Osteocyte (in vitro differentiated cells): ENCODE results near the gene EXTL1. TPM values are rescaled to one million over a fixed set of nuclear protein-coding genes. Genes with fewer than 3 reads are reported as not detected.

ENCODE experiments used
- DNase-seq: peaks from one replicate; pipeline ENCODE4 v3.0.0; 2021; ENCODE audit warnings: mixed read lengths; ENCODE audit not compliant: unreplicated experiment; ENCODE audit errors: extremely low spot score
- H3K27ac Mint-ChIP-seq: one replicate; pipeline ENCODE4 v1.8.0; 2021; ENCODE audit warnings: mild to moderate bottlenecking, mixed read lengths; ENCODE audit not compliant: unreplicated experiment
- H3K27me3 Mint-ChIP-seq: one replicate; pipeline ENCODE4 v1.8.0; 2021; ENCODE audit warnings: mixed read lengths; ENCODE audit not compliant: unreplicated experiment
- H3K36me3 Mint-ChIP-seq: one replicate; pipeline ENCODE4 v1.8.0; 2021; ENCODE audit warnings: mixed read lengths; ENCODE audit not compliant: unreplicated experiment
- H3K4me1 Mint-ChIP-seq: one replicate; pipeline ENCODE4 v1.8.0; 2021; ENCODE audit warnings: mixed read lengths; ENCODE audit not compliant: unreplicated experiment
- H3K4me3 Mint-ChIP-seq: one replicate; pipeline ENCODE4 v1.8.0; 2021; ENCODE audit warnings: mild to moderate bottlenecking, moderate library complexity, mixed read lengths; ENCODE audit not compliant: unreplicated experiment
- H3K9me3 Mint-ChIP-seq: one replicate; pipeline ENCODE4 v1.8.0; 2021; ENCODE audit warnings: mixed read lengths; ENCODE audit not compliant: unreplicated experiment
- total RNA-seq: library from RNA; stranded (reverse); gene quantifications from 2 replicates; pipeline ENCODE4 v1.2.1, GENCODE V29; 2021
- TF ChIP-seq, protein P1 (sequence below): fragments of 200-600 bp; sonication (generic); IDR thresholded peaks from 2 replicates; pipeline ENCODE4 v1.5.0; 2021; ENCODE audit warnings: antibody characterized with exemption, mild to moderate bottlenecking, moderate library complexity

EXTL1 gene
- total RNA-seq, 1 donor from 2014 or later: 0.30 TPM

DNA sequence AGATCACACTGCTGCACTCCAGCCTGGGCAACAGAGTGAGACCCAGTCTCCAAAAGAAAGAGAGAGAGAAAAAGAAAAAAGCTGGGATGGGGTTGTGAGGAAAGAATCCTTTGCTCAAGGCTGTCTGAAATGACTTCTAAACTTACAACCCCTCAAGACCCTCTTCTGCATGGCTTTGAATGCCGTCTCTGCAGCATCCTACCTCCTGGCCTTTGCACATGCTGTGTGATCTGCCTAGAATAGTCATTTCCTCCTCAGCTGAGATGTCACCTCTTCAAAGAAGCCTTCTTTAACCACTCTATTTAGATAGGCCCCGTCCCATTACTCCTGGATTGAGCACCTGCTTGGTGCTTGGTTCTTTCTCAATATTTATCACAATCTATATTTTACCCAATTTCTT is 63.3 kb downstream of the EXTL1 start:
- Mint-ChIP-seq H3K27ac (no peak overlapping the region), H3K4me3 (no peak overlapping the region), H3K27me3 (peaks cover 25% of the 10 kb centered on the region), H3K9me3 (no peaks in the 10 kb centered on the region), H3K36me3 (no peaks in the 10 kb centered on the region), H3K4me1 (no peaks in the 10 kb centered on the region)
- TF ChIP-seq, protein P1, sequence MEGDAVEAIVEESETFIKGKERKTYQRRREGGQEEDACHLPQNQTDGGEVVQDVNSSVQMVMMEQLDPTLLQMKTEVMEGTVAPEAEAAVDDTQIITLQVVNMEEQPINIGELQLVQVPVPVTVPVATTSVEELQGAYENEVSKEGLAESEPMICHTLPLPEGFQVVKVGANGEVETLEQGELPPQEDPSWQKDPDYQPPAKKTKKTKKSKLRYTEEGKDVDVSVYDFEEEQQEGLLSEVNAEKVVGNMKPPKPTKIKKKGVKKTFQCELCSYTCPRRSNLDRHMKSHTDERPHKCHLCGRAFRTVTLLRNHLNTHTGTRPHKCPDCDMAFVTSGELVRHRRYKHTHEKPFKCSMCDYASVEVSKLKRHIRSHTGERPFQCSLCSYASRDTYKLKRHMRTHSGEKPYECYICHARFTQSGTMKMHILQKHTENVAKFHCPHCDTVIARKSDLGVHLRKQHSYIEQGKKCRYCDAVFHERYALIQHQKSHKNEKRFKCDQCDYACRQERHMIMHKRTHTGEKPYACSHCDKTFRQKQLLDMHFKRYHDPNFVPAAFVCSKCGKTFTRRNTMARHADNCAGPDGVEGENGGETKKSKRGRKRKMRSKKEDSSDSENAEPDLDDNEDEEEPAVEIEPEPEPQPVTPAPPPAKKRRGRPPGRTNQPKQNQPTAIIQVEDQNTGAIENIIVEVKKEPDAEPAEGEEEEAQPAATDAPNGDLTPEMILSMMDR: no peak
- DNase-seq: no peak

Other genes with a start within 250 kb of the EXTL1 start
- 126 and 129 TPM in 2 replicates for gene SELENON, start 221.6 kb upstream of the EXTL1 start, total RNA-seq
- 70.6 and 76.8 TPM in 2 replicates for gene MTFR1L, start 201.8 kb upstream of the EXTL1 start, total RNA-seq
- gene AUNIP, start 162.3 kb upstream of the EXTL1 start, total RNA-seq: 1.3 and 1.9 TPM in 2 replicates
- 11.0 and 11.6 TPM in 2 replicates for gene PAQR7, start 146.1 kb upstream of the EXTL1 start, total RNA-seq
- 238 and 255 TPM in 2 replicates for gene STMN1, start 115.4 kb upstream of the EXTL1 start, total RNA-seq
- gene PAFAH2, start 23.7 kb upstream of the EXTL1 start, total RNA-seq: 8.4 and 10.4 TPM in 2 replicates
- gene SLC30A2, start 24.3 kb downstream of the EXTL1 start, total RNA-seq: not detected in 2 replicates
- 0.21 TPM in 1 of 2 replicates, not detected in the other for gene TRIM63, start 45.9 kb downstream of the EXTL1 start, total RNA-seq
- gene PDIK1L, start 90.0 kb downstream of the EXTL1 start, total RNA-seq: 7.6 and 7.8 TPM in 2 replicates
- gene FAM110D, start 137.3 kb downstream of the EXTL1 start, total RNA-seq: not detected in 2 replicates
- not detected in 2 replicates for gene C1orf232, start 147.2 kb downstream of the EXTL1 start, total RNA-seq
- gene ZNF593, start 148.1 kb downstream of the EXTL1 start, total RNA-seq: 26.8 and 28.6 TPM in 2 replicates
- gene ZNF593OS, start 150.1 kb downstream of the EXTL1 start, total RNA-seq: not detected in 2 replicates
- gene CNKSR1, start 155.7 kb downstream of the EXTL1 start, total RNA-seq: 0.89 and 1.1 TPM in 2 replicates
- not detected in 2 replicates for gene CATSPER4, start 168.8 kb downstream of the EXTL1 start, total RNA-seq
- 16.5 and 17.7 TPM in 2 replicates for gene CEP85, start 212.4 kb downstream of the EXTL1 start, total RNA-seq